IMR-90 (cell line): Measurements from ENCODE around the gene TAF11.

Source experiments
- CEBPB ChIP-seq: IDR thresholded peaks from 2 replicates; pipeline ENCODE4 v1.6.1; 2012; ENCODE audit warnings: low read depth, low read length, improper control_type of control experiment
- CHD1 ChIP-seq: IDR thresholded peaks from 2 replicates; pipeline ENCODE4 v1.6.1; 2012; ENCODE audit warnings: low read depth, low read length, improper control_type of control experiment
- CTCF ChIP-seq: conservative IDR thresholded peaks from 2 replicates; pipeline ENCODE4 v1.5.1; 2012; ENCODE audit warnings: mild to moderate bottlenecking, low read depth, low read length, improper control_type of control experiment
- MAFK ChIP-seq: IDR thresholded peaks from 2 replicates; pipeline ENCODE4 v1.6.1; 2012; ENCODE audit warnings: low read depth, low read length, improper control_type of control experiment
- MAZ ChIP-seq: IDR thresholded peaks from 2 replicates; pipeline ENCODE4 v1.6.1; 2012; ENCODE audit warnings: low read depth, mild to moderate bottlenecking, low read length, improper control_type of control experiment, moderate library complexity, borderline replicate concordance
- MXI1 ChIP-seq: IDR thresholded peaks from 2 replicates; pipeline ENCODE4 v1.6.1; 2012; ENCODE audit warnings: low read depth, mild to moderate bottlenecking, low read length, moderate library complexity, borderline replicate concordance
- POLR2A ChIP-seq: IDR thresholded peaks from 2 replicates; pipeline ENCODE4 v1.6.1; 2012; ENCODE audit warnings: mild to moderate bottlenecking, low read depth, low read length
- RAD21 ChIP-seq: IDR thresholded peaks from 2 replicates; pipeline ENCODE4 v1.6.1; 2012; ENCODE audit warnings: low read length, improper control_type of control experiment
- RCOR1 ChIP-seq: IDR thresholded peaks from 2 replicates; pipeline ENCODE4 v1.6.1; 2012; ENCODE audit warnings: mild to moderate bottlenecking, low read length, improper control_type of control experiment; ENCODE audit not compliant: insufficient replicate concordance
- RFX5 ChIP-seq: IDR thresholded peaks from 2 replicates; pipeline ENCODE4 v1.8.0; 2012; ENCODE audit warnings: low read depth, mild to moderate bottlenecking, low read length, moderate library complexity
- USF2 ChIP-seq: fragments of 150-350 bp; IDR thresholded peaks from 2 replicates; pipeline ENCODE4 v1.6.1; 2017; ENCODE audit warnings: mild to moderate bottlenecking, antibody characterized with exemption, low read length, low read depth

- TF ChIP-seq CTCF (no peak), RCOR1 (no peak), POLR2A (no peak), RAD21 (no peak), MXI1 (no peak), RFX5 (no peak), CEBPB (peak; percentile 76), MAZ (no peak), CHD1 (no peak), USF2 (no peak), MAFK (no peak)
These were observed 24.0 kb upstream of the TAF11 start for GRCh38 chr6:34911822-34912221.
